ENCODE results near the gene MSH4.
"Not testable (repeated sequence)": the region's sequence is repeated elsewhere in the genome, so short reads cannot be mapped to it uniquely, and the experiment has no call there.

MSH4 gene

GRCh38 chr1:75796376-75797272, at the start of gene MSH4:
Gene MSH4, plus strand, starts transcription at chr1:75796882. Its CDS starts 104 bp downstream, at chr1:75796986.
- no peak for DNase-seq

DNA sequence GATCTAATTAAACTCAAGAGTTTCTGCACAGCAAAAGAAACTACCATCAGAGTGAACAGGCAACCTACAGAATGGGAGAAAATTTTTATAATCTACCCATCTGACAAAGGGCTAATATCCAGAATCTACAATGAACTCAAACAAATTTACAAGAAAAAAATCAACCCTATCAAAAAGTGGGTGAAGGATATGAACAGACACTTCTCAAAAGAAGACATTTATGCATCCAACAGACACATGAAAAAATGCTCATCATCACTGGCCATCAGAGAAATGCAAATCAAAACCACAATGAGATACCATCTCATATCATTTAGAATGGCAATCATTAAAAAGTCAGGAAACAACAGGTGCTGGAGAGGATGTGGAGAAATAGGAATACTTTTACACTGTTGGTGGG, 39.5 kb upstream of the MSH4 start:
- DNase-seq = not testable (repeated sequence)

- DNase-seq = not testable (repeated sequence)
Measured at GRCh38 chr1:75758543-75758942, 38.1 kb upstream of the MSH4 start.

- no peak for DNase-seq
Measured at GRCh38 chr1:75764057-75764655, 32.5 kb upstream of the MSH4 start.

- DNase-seq = no peak
Measured at GRCh38 chr1:75765697-75766355, 30.9 kb upstream of the MSH4 start.

DNA sequence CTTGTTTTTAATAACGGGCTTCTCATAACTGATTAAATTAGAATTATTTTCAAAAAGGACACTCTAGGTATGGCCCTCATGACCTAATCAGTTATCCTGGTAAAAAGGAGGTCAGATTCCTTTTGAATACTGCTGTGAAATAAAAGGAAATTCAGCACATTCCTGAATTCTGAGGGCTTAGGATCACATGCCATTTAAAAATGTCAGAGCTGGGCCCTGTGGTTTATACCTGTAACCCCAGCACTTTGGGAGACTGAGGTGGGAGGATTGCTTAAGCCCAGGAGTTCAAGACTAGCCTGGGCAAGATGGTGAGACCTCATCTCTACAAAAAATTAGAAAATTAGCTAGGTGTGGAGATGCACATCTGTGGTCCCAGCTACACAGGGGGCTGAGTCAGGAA, 28.7 kb upstream of the MSH4 start:
- DNase-seq = no peak

GRCh38 chr1:75770761-75771160, 25.9 kb upstream of the MSH4 start:
- DNase-seq = no peak

DNA sequence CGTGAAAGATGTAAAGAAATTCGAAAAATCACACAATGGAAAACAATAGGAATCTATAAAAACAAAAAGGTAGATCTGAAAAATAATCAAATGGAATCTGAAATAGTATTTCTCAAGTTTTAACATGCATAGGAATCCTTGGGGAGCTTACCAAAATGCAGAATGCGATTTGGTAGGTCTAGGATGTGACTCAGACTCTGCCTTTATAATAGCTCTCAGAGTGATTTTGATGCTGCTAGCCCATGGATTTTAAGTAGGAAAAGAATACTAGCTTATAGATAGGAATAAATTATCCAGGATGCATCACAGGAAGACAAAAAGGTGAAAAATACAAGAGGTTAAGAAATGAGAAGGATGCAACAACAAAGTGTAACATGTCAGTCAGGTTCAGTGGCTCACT, 24.7 kb upstream of the MSH4 start:
- no peak for DNase-seq

DNA sequence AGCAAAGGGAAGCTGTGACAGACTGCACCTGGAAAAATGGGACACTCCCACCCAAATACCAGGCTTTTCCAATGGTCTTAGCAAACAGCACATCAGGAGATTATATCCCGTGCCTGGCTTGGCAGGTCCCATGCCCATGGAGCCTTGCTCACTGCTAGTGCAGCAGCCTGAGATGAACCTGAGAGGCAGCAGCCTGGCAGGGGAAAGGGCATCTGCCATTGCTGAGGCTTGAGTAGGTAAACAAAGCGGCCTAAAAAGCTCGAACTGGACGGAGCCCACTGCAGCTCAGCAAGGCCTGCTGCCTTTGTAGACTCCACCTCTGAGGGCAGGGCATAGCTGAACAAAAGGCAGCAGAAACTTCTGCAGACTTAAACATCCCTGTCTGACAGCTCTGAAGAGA, 18.9 kb upstream of the MSH4 start:
- DNase-seq = not testable (repeated sequence)

DNA sequence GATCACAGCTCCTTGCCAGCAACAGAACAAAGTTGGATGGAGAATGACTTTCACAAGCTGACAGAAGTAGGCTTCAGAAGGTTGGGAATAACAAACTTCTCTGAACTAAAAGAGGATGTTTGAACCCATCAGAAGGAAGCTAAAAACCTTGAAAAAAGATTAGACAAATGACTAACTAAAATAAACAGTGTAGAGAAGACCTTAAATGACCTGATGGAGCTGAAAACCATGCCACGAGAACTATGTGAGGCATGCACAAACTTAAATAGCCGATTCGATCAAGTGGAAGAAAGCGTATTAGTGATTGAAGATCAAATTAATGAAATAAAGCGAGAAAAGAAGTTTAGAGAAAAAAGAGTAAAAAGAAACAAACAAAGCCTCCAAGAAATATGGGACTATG, 18.0 kb upstream of the MSH4 start:
- not testable (repeated sequence) for DNase-seq

DNA sequence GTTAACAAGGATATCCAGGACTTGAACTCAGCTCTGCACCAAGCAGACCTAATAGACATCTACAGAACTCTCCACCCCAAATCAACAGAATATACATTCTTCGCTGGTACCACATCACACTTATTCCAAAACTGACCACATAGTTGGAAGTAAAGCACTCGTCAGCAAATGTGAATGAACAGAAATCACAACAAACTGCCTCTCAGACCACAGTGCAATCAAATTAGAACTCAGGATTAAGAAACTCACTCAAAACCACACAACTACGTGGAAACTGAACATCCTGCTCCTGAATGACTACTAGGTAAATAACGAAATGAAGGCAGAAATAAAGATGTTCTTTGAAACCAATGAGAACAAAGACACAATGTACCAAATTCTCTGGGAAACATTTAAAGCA, 16.5 kb upstream of the MSH4 start:
- DNase-seq = not testable (repeated sequence)

DNA sequence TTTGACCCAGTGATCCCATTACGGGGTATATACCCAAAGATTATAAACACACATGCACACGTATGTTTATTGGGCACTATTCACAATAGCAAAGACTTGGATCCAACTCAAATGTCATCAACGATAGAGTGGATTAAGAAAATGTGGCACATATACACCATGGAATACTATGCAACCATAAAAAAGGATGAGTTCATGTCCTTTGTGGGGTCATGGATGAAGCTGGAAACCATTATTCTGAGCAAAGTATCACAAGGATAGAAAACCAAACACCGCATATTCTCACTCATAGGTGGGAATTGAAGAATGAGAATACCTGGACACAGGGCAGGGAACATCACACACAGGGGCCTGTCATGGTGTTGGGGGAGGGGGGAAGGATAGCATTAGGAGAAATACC, 12.8 kb upstream of the MSH4 start:
- not testable (repeated sequence) for DNase-seq

DNA sequence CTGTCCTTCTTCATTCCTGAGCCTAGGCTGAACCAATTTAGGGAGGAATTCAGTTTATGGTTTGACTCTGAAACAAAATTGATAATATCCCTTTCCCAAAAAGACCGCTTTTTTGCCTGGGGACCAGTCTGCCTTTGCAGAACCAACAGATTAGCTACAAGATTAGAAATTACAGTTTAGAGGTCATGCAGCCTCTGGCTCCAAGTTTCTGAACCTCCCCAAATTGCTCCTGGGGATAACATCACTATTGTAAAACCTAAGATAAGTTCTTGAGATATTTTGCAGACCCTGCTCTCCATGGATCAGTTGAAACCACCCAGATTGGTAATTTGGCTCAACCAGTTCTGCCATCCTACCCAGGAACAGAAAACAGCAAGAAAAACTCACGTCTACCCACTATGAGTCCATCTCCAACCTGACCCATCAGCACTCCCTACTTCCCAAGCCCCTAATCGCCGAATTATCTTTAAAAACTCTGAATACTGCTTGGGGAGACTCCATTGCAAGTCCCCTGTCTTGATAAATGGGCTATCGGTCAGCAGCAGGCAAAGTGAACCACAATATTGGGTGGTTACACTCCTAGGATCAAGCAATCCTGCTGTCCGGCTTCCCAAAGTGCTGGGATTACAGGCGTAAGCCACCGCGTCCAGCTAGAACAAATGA, 11.2 kb upstream of the MSH4 start:
- DNase-seq = no peak

- DNase-seq = peak; percentile 96
Measured at GRCh38 chr1:75785983-75786853, 10.5 kb upstream of the MSH4 start, which contains the start of gene RABGGTB. Gene RABGGTB, plus strand, starts transcription at chr1:75786256. Its CDS starts 16 bp downstream, at chr1:75786272.

GRCh38 chr1:75786901-75787493, 9.7 kb upstream of the MSH4 start:
- no peak for DNase-seq

DNA sequence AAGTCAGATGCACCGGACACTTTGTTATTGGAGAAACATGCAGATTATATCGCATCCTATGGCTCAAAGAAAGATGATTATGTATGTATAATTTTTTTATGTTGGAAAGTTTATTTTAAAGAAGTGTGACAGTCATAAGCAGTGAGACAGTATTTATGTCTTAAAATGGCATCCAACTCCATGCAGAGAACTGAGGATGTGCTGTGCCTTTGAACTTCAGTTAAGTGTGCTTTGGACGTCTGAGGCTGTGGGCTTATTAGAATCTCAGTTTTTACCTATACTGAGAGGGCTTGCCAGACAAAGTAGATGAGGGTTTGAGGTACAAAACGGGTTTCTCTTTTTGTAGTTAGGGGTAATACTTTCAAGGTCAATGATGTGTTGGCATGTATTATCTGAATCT, 9.2 kb upstream of the MSH4 start:
- DNase-seq = no peak

- DNase-seq = no peak
Measured at GRCh38 chr1:75789988-75790387, 6.7 kb upstream of the MSH4 start.

- no peak for DNase-seq
Measured at GRCh38 chr1:75791022-75791421, 5.7 kb upstream of the MSH4 start.

DNA sequence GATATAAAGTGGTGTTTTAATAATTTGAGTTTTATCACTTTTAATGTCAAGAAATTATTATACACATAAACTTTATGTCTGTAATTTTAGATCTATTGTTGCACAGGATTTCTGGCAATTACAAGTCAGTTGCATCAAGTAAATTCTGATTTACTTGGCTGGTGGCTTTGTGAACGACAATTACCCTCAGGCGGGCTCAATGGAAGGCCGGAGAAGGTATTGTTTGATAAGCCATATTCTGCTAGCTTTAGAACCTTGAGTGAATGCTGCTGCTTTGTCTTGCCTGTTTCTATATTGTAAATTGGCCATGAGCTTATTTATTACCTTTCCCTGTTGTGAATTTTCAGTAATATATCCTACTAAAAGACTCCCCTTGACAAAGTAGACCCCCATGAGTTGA, 4.6 kb upstream of the MSH4 start:
- no peak for DNase-seq

GRCh38 chr1:75794382-75794781, 2.3 kb upstream of the MSH4 start:
- DNase-seq = no peak

DNA sequence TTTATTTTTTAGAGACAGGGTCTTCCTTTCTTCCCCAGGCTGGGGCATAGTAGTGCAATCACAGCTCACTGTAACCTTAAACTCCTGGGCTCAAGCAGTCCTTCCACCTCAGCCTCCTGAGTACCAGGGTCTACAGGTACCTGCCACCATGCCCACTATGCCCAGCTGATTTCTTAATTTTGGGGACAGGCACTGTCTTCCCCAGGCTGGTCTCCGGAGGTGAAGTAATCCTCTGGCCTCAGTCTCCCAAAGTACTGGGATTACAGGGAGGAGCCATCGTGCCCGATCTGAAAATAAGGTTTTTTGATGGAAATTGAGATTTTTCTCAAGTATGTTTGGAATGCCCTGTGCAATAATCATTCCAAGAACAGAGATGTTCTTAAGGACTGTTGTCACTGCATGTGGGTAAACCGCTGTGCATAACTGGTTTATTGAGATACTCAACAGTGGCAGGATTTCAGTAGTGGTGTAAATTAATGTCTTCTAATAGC, 934 bp upstream of the MSH4 start:
- DNase-seq = no peak

- no peak for DNase-seq
Measured at GRCh38 chr1:75797273-75797588, 549 bp downstream of the MSH4 start.

Data from right forelimb (tissue), 1 donor.